Activated CD4-positive, alpha-beta T cell treated with anti-CD3 and anti-CD28 coated beads, Interleukin-2, amount 50 U/mL, for 1 hour (primary cell): Measurements from ENCODE around the gene KIF2A.

ENCODE experiments used
- DNase-seq: peaks from one replicate; pipeline ENCODE4 v3.0.0-alpha.2; 2020

Gene KIF2A

GRCh38 chr5:62330302-62330701, 24.3 kb downstream of the KIF2A start:
- no peak for DNase-seq

GRCh38 chr5:62331921-62332320, 25.9 kb downstream of the KIF2A start:
- no peak for DNase-seq

GRCh38 chr5:62333250-62333794, 27.3 kb downstream of the KIF2A start:
- DNase-seq, result no peak

DNA sequence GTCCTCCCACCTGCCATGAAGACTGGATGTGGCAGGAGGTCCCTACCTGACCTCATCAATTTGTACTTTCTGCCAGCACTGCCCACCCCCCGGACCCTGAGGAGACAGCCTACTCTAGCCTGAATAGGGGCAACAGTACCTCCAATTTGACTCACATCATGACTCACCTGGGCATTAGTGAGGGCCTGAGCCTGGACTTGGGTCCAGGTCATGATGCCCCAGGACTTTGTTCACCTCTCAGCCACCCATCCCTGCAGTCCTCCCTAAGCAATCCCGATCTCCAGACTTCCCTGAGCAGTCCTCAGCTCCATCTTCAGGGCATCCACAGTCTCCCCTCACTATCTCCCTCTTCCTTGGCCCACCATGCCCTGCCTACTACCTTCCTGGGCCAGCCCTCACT, 28.1 kb downstream of the KIF2A start:
- DNase-seq, result no peak

- no peak for DNase-seq
Measured at GRCh38 chr5:62340392-62340791, 34.4 kb downstream of the KIF2A start.

DNA sequence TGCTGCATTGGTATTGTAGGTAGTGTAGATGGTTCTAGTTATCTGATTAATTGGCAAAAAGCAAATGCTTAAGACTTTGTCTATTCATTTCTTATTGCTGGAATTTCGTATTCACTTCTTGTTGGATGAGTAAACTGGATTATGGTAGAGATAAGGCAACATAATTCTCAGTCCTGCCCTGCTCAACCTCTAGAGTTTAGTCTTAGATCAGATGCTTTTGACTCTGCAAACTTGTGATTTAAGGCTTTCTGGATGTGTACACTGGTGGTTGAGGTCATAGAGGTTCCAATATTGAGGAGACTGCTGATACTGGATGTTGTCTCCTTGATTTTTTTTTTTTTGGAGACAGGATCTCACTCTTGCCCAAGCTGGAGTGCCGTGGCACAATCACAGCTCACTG, 35.0 kb downstream of the KIF2A start:
- no peak for DNase-seq

DNA sequence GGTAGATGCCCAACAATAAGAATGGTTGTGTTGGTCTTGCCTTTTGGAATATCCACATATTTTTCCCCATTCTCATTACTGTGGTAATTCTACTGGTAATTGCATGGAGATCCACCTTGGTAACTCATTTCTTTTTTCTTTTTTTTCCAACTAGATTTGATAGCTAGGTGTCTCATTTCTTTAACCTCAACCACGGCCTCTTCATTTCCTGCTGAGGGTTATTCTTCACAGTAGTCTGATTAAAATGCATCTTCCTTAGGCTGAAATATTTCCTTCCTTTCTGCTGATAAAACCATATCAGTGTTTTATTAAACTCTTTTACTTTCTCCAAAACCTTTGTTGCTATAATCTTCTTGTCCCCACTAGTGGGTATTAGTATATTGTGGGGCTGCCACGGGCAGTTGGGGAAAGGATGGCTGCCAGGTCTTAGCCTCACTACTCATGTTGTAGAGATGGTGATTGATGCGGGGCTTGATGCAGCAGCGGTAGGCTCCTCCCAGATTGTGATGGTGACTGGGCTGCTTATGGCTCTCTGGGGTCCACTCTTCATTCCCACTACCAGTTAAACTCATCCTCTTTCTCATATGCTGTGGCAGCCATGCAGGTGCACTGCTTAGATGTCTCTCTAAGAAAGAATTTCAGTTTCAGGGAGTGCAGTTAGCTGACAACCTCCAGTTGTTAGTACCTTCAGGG, 35.9 kb downstream of the KIF2A start:
- DNase-seq, result no peak

DNA sequence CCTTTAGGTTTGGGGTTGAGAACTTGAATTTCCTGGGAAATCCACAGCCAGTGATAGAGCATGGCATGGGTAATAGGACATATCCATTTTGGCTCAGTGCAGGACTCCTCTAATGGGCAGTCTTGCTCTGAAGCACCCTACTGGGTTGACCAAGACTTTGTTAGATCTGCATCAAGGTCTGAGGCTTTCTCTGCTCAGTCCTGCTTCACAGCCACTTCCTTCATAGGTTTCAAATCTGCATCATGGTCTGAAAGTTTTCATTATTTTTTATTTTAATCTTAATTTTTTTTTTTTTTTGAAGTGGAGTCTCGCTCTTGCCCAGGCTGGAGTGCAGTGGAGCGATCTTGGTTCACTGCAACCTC, 36.5 kb downstream of the KIF2A start:
- no peak for DNase-seq

- DNase-seq, result no peak
Measured at GRCh38 chr5:62343428-62343827, 37.4 kb downstream of the KIF2A start.

- no peak for DNase-seq
Measured at GRCh38 chr5:62346748-62347147, 40.7 kb downstream of the KIF2A start.

- DNase-seq, result no peak
Measured at GRCh38 chr5:62347928-62348327, 41.9 kb downstream of the KIF2A start.

DNA sequence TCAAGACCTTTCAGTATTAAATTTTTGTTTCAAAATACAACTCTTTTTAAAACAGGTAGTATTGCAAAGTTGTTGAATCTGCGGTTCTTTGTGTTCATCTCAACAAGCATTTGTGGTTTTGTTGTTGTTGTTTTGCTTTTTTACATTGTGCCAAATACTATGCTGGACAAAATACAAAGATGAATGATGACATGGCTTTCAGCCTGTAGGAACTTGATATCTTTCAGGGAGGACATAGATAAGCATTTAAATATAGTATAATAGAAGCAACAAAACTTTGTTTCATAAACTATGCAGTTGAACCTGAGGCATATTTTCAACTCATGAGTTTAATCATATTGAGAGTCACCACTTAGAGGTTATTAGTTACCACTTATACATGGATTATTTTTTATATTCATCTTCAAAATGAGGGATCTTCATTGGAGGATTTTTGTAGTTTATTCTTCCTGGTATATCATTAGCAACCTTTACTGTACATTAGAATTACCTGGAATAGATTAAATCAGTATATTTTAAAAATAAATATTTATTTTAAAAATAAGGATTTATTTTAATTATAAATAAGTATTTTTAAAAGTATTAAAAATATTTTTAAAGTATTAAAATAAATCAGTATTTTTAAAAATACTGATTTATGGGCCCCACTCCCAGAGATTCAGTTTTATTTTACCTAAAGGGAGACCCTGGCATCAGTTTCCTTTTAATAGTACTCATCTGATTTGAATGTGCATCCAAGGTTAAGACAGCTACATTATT, 42.9 kb downstream of the KIF2A start:
- no peak for DNase-seq

- DNase-seq, result no peak
Measured at GRCh38 chr5:62354028-62354874, 48.2 kb downstream of the KIF2A start.

GRCh38 chr5:62362701-62363100, 56.7 kb downstream of the KIF2A start:
- DNase-seq, result no peak

DNA sequence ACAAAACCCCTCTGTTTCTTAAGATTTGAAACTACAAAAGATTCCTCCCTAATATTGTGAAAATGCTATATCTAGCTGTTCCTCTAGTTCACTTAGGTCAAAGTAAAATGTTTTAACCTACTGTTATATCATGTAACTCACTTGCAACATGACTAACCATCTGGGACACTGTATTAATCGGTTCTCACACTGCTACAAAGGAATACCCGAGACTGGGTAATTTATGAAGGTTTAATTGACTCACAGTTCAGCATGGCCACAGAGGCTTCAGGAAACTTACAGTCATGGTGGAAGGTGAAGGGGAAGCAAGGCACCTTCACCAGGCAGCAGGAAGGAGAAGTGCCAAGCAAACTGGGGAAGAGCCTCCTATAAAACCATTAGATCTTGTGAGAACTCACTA, 63.0 kb downstream of the KIF2A start:
- no peak for DNase-seq

DNA sequence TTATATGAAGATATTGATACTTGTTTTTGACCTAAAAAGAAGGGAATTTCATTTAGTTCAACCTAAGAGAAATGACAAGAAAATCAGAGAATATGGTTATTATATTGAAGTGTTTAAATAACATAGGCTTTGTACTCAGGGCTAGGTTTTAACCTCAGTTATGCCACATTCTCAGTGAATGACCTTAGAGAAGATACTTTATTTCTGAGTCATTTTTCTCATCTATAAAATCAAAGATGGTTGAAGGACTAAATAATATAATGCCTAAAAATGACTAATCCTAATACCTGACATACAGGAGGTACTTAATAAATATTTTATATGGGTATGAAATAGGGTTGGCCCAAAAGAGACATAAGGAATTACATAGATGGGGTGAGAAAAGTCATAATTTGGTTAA, 65.4 kb downstream of the KIF2A start:
- no peak for DNase-seq

- no peak for DNase-seq
Measured at GRCh38 chr5:62372600-62372999, 66.6 kb downstream of the KIF2A start.

DNA sequence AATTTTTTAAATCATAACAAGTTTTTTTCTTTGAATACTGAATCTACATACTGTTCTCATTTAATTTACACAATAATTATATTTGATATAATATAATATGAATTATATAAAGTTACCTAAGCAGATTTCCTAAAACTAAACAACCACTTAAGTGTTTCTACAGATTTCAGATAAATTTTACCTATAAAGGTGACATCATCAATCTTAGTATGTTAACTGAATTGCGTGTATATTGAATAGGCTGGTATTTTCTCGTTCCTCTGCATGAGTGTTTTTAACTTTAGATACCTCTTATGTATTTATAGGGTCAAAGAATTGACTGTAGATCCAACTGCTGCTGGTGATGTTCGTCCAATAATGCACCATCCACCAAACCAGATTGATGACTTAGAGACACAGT, 67.4 kb downstream of the KIF2A start:
- no peak for DNase-seq

GRCh38 chr5:62374090-62374489, 68.1 kb downstream of the KIF2A start:
- DNase-seq, result no peak

GRCh38 chr5:62375627-62376026, 69.6 kb downstream of the KIF2A start:
- DNase-seq, result no peak

GRCh38 chr5:62376064-62376463, 70.1 kb downstream of the KIF2A start:
- no peak for DNase-seq

DNA sequence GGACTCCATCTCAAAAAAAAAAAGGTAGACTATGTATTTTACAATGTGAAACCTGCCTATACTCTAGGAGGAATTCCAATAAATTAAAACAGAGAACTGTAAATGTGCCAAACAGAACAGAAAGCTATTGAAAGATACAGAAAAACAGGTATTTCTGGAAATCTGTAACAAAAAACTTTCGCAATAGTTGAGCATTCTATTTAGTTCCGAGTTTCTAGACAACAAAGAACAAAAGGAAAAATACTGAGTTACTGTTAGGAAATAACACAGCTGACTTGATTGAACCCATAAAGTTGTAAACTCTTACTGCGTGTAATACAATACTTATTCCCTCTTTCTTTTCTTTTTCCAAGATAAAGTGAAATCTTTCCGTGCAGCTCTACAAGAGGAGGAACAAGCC, 79.1 kb downstream of the KIF2A start:
- DNase-seq, result no peak

DNA sequence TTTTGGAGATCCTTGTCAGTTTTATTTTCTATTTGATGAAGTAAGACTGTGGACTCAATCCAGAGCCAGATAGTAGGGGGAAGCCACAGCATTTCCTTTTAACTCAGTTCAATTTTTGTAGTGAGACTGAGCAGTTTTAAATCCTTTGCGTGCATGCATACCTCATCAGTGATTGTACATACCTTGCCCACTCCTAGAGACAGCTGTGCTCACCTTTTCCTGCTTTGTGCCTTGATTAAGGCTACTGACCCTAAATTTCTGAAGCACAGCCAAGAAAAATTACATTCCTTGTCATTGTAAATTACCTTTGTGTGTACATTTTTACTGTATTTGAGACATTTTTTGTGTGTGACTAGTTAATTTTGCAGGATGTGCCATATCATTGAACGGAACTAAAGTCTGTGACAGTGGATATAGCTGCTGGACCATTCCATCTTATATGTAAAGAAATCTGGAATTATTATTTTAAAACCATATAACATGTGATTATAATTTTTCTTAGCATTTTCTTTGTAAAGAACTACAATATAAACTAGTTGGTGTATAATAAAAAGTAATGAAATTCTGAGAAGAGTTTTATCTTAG, 79.9 kb downstream of the KIF2A start:
- DNase-seq, result no peak
